ENCODE results near the gene ANGPTL5.
"Not testable (repeated sequence)": the region's sequence is repeated elsewhere in the genome, so short reads cannot be mapped to it uniquely, and the experiment has no call there.

The ANGPTL5 gene

DNA sequence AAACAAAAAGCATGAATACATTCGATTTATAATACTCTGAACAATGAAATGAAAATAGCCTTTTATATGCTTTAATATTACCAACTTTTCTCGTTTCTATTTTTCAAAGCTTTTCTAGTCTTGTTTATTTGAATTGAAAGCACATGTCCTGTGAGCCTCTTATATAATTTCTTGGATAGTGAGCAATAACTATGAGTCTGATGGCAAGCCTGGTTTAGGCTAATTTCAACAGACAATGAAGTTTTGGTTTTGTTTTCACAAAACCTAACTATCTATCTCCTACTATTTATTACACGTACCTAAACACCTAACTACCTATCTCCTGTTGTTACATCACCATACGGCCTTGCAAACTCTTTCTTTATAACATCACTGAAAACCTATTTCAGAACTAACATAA, 30.7 kb downstream of the ANGPTL5 start:
- no peak for DNase-seq (ENCODE audit: low spot score)

DNA sequence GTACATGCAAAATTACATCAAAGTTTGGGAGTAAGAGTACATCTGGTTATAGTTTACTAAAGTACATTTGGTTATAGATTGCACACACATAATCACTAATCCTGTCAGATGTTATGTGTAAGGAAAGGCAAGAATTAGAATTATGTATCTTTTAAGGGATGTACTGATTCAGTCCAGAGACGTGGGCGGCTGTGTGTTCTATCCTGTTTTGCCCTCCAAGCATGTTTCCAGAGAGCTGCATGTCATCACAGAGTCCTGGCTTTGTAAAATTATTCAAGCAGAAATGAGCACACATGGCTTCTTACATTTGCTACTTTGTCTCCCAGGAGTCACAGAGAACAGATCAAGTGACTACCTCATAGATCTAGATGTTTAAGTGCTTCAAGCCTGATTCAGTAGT, 34.7 kb downstream of the ANGPTL5 start:
- no peak for DNase-seq (ENCODE audit: low spot score)

DNA sequence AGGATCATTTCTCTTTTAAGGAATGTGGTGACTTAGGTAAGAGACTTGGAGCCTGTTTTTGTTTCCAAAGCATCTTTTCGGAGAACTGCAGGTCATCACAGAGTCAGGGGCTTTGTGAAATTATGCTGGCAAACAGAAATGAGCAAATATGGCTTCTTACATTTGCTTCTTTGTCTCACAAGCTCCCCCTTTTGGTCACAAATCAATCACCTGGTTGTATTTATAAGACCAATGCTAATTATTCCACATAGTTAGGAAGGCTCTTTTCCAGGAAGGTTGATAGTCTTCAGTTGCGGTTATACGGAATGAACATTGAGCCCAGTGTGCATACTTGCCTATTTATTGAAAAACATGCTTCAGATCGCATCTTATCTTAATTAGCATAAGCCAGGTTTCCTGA, 36.1 kb downstream of the ANGPTL5 start:
- DNase-seq (ENCODE audit: low spot score): no peak

DNA sequence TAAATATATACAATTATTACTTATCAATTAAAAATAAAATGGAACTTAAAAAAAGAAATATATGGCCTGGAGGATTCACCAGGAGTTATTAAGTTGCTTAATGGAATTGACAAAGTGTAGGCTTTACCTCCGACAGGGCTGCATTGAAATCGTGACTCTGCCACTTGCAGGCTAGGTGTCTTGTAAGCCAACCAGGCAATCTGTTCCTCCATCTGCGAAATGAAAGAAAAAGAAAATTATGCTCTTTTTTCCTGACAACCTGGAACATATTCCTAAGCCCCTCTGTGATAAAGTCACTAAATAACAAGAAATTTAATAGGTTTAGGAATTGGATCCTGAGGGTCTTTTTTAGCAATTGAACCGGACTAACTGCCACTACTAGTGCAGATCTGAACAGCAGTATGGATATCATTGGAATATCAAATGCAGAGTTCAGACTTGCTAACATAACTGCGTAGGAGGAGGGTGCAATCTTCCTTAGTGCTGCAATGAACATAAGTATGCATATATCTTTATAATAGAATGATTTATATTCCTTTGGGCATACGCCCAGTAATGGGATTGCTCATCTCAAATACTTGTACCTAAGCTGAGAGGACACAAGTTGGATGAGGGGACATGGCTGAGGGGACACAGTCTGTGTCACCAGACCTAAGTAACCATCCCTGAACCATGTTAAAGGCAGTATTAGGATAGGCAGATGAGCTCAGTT, 44.0 kb downstream of the ANGPTL5 start:
- no peak for DNase-seq (ENCODE audit: low spot score)

DNA sequence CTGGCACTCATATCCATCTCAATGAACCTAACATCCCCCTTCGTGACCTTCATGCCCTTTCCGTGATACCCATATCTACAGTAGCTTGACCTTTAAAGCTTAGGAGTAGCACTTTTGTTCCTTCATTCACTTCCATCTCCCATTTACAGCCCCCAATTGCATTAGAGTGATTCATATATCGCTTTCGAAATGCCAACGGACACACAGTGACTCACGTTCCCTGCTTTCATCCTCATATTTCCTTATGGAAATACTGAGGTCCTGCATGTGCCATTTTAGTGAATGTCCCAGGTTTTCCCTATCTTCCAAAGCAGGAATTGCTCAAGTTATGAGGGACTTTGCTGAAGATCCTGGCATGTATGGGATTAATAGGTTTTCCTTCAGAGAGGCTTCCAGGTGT, 45.8 kb downstream of the ANGPTL5 start:
- no peak for DNase-seq (ENCODE audit: low spot score)

DNA sequence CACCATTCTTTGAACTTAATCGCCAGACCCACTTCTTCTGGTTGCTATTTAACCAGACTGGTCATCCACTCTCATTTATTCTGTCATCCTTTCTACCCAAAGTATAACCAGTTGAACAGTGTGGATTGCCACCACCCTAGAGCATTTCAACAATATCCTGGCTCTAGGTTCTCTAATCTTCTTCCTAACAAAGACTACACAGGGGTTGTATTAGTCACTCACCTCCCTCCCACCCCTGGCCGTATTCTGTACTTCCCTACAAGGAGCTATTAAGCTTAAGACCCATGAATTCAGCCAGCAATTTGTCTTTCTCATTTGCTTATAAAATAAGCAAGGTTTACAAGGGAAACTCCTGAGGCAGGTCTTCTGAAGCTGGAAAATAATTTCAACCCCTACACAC, 48.4 kb downstream of the ANGPTL5 start:
- DNase-seq (ENCODE audit: low spot score): no peak

DNA sequence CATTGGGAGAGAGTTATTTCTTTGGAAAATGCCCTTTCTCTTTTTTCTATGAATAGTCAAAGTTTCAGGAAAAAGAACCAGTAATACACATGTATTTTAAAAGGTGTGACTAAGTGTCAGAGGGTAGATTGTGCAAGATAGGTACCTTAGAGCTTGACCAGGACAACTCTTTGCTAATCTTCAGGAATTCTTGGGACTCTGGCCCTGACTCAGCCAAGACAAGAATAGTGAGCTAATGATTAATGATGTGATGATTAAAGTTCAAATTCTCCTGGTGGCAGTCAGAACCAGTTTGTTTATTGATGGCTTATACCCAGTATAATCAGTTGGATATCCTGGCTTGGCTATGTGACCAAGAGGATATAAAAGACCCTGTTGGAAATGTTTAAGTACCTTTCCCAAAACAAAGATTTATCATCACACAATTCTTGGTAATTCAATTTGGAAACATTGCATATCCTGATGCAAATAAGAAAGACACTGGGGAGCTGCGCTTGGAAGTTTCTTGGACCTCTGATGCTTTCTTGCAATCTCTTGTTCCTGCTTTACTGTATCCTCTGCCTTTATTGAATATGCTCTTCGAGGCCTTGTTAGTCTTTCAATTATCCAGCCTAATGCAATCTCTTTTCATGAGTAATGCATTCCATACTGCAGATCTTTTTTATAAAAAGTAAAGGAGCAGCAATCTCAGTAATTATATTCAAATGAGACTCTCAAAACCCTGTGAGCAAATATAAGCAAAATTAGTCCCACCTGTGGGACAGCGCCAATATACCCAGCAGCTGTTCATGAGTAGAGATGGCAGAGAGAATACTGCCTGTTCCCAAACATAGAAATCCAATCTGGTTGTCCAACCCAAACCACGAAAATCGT, 49.5 kb downstream of the ANGPTL5 start:
- no peak for DNase-seq (ENCODE audit: low spot score)

DNA sequence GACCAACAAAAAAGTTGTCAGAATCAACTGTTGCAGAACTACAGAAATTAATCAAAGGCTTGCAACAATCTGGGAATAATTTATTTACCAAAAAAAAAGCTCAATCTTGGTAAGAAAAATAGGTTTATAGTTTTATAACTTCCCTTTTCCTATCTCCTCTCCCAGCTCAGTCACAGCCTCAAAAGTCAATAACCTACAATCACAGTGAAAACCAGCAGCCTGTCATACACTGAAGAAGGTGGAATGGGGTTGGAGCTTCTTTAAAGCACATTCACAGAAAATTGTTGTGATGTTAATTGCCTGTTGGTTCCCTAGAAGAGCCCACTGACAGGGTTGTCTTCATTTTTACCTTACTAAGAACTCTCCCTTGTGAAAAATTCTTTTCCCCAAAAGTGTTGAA, 52.2 kb downstream of the ANGPTL5 start:
- no peak for DNase-seq (ENCODE audit: low spot score)

DNA sequence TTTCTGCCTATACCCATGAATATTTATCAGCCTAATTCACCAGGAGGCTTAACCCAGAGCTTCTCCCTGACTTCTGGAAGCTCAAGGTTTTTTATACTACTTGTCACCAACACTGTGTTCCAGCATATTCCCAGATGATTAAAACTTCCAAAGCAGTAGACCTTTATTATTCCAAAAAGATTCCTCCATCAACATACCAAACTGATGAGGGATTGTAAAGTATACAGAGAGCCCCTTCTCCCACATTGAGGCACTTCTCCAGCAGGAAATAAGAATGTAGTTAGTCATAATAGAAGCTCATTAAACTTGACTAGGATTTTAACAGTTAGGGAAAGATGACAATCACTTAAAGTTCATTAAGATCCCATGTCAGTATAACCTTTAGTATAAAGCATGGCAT, 53.0 kb downstream of the ANGPTL5 start:
- DNase-seq (ENCODE audit: low spot score): no peak

DNA sequence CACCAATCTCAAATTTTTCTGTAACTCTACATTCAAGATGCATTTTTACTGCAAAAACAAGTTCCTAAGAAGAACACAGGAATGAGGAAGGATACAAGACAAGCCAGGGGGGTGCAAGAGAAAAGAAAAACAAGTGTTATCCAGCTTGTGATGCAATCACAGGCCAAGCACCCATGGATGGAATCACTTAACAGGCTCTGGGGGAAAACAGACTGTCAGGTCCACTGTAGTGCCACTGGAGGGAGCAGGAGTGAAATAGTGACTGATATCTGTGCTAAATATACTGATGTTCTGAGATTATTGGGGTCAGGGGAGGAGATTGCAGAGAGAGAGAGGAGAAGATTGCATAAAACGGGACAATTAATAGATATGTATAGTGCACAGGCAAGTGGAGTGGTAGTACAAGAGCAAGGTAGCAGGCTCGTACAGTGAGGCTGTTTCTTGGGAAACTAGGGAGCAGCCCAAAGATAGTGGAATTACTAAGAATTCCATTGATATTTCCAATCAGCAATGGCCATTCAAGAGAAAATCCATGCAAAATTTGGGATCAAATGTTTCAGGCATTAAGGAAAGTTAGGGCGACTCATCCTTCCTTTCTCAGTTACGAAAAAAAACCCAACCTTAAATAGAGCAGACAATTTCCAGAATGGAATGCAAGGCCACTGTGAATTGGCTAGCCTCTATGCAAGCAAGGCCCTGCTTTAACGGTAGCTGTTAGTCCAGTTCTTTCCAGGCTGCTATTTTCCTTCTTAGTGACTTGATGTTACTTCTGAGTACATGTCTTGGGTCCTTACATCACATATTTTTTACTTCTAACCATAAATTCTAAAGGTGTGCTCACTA, 53.7 kb downstream of the ANGPTL5 start:
- DNase-seq (ENCODE audit: low spot score): no peak

DNA sequence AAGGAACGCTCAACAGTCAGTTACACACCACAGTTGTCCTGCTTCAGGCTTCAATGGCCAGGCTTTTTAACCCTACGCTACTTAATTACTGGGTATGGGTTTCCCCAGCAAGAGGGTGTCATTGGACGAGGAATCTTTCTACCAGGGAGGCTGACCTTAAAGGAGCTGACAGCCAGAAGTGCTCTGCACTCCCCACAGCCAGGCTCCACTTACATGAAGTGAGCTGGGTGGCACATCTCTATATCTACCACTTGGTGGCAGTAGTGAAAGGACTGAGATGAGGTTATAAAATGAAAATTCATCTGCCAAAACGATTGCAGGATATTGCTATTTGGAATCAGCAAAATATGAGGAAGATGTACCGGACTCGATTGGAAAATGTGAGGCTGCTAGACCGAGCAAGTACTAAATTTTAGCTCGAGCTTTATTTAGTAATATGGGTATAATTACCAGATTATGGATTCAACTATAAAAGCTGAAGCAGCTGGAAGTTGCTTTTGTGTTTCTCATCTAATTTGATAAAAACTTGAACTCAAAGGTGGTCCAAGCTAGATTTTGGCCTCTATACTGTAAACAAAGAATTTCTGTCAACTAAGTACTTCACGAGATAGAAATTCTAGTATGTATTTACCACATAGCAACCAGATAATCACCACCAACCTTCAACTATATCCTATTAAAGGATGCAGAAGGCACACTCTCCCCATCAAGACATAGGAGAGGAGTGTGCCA, 55.5 kb downstream of the ANGPTL5 start:
- no peak for DNase-seq (ENCODE audit: low spot score)

DNA sequence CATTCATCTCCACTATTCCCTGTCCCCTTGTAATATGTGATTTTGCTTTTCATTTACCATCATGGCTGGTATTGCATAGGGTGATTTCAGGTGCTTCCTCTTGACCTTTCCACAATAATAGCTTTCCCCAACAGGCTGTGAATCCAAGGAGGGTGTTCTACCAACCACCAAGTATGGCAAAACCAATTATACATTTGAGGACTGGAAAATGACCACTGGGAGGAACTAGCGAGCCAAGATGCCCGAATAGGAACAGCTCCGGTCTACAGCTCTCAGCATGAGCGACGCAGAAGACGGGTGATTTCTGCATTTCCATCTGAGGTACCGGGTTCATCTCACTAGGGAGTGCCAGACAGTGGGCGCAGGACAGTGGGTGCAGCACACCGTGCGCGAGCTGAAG, 64.1 kb downstream of the ANGPTL5 start:
- DNase-seq (ENCODE audit: low spot score): not testable (repeated sequence)

DNA sequence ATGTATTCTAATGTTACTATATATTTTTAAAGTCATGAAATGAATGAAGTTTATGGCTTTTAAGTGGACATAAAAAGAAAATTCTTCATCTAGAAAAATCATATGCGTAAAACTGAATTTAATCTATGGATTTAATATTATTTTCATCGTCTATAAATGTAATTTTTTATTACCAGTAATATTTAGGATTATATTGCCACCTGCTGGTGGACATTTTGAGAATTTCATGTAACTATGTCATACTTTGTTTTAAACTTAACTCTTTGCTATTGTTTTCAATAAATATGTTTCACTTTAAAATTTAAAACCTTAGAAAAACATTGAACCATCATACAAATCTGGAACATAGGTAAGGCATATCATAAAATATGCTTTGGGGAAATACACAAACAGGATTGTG, 68.1 kb downstream of the ANGPTL5 start:
- no peak for DNase-seq (ENCODE audit: low spot score)

DNA sequence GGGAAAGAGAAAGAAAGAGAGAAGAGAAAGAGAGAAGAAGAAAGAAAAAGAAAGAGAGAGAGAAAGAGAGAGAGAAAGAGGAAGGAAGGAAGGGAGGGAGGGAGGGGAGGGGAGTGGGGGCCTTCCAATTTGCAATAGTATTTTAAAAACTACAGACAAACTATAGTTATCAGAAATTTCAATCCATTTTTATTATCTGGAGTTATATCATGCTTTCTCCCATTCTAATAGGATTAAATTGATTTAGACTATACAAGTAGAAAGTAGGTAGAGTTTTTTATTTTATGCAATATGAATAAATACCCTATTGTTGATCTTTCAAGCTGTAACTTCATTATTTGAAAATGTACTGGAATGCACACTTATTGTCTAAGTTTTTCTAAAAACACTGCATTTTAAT, 71.7 kb downstream of the ANGPTL5 start:
- no peak for DNase-seq (ENCODE audit: low spot score)

DNA sequence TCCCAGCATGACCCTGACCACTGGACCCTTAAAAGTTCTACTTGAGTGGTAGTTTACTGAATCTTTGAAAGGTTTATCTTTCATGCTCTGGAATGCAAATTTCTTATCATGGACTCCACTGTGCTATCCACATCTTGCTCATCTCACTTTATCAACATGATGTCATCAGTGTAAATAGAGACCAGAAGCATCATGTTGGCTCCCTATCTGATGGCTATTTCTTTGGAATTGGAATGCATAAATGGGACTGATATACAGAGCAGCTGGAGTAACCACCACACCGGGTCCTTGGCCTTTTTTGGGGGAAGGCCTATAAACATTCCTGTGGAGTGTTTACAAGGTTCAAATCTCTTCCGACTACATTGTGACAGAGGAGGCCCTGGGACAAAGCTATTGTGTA, 75.6 kb downstream of the ANGPTL5 start:
- DNase-seq (ENCODE audit: low spot score): no peak
